Chondrocyte (in vitro differentiated cells): Measurements from ENCODE around the gene CUL7. TPM values are rescaled to one million over a fixed set of nuclear protein-coding genes. Genes with fewer than 3 reads are reported as not detected.
A peak's percentile ranks its signal among the peaks of the same experiment; 100 is the strongest.

Experiments
- DNase-seq: peaks from one replicate; pipeline ENCODE4 v3.0.0; 2021; ENCODE audit warnings: mixed read lengths, low spot score
- H3K27ac Mint-ChIP-seq: one replicate; pipeline ENCODE4 v1.8.0; 2021; ENCODE audit warnings: mild to moderate bottlenecking, moderate library complexity, mixed read lengths; ENCODE audit not compliant: unreplicated experiment
- H3K27me3 Mint-ChIP-seq: 2 replicates; pipeline ENCODE4 v1.8.0; 2021; ENCODE audit warnings: low read depth, mixed read lengths
- H3K36me3 Mint-ChIP-seq: 2 replicates; pipeline ENCODE4 v1.8.0; 2021; ENCODE audit warnings: low read depth, mixed read lengths
- H3K4me1 Mint-ChIP-seq: 2 replicates; pipeline ENCODE4 v1.8.0; 2021; ENCODE audit warnings: low read depth, mild to moderate bottlenecking, mixed read lengths
- H3K4me3 Mint-ChIP-seq: one replicate; pipeline ENCODE4 v1.8.0; 2021; ENCODE audit warnings: mild to moderate bottlenecking, moderate library complexity, mixed read lengths; ENCODE audit not compliant: unreplicated experiment
- H3K9me3 Mint-ChIP-seq: 2 replicates; pipeline ENCODE4 v1.8.0; 2021; ENCODE audit warnings: low read depth, mixed read lengths
- total RNA-seq: library from RNA; stranded (reverse); gene quantifications from 3 replicates; pipeline ENCODE4 v1.2.1, GENCODE V29; 2021
- TF ChIP-seq, protein P1 (sequence below): fragments of 200-600 bp; sonication (generic); IDR thresholded peaks from 2 replicates; pipeline ENCODE4 v1.5.0; 2021; ENCODE audit warnings: antibody characterized with exemption, mild to moderate bottlenecking, moderate library complexity

CUL7 gene
- total RNA-seq, 1 donor from 2014 or later: 54.3 TPM

DNA sequence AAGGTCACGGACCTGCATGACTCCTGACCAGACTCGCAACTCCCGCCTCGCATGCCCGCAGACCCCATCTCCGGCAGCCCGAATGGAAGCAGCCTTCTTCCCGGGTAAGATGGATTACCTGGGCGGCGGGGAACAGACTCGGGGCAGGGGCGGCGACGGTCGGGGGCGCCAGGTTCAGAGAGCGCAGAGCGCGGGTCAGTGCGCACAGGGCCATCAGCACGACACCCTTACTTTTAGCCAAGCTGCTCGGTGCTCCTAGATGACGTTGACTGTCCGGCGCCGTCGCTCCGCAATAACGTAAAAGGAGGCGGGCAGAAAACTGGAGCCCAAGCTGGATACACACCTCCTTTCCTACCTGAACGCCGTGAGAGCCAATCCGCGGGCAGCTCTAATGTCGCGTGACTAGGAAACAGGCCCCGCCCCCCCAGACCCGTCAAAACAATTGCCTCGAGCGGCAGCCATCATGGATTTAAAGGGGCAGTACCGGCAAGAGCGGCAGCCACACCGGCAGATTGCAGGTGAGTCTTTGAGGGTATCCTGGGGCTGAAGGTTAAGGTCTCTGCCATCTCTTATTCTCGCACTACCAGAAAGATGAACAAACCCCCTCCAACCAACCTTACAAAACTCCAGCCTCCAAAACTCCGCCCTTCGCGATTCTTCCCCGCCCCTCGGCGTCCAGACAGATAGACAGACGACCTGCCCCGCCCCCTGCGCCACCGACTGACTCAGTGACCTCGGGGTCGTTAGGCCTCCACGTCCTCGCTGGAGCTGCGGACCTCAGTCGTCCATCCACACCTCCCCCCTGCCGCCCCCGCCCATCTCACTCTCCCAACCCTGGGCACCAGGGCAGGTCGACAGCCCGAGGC, 5.8 kb upstream of the CUL7 start, which contains the start of the genes KLC4 and MRPL2:
Gene KLC4 (plus strand): TSS at position 464 of the 866 bp plus-strand sequence. CDS start 1,705 bp downstream, outside the sequence.
Gene MRPL2 (minus strand): TSS at position 267 of the 866 bp plus-strand sequence. CDS start 53 bp downstream, at position 214.
- Mint-ChIP-seq H3K27ac (peak within 1 kb of the TSS; percentile 90), H3K4me3 (peak within 1 kb of the TSS; percentile 87), H3K9me3 (no peaks in the 10 kb centered on the region), H3K27me3 (no peaks in the 10 kb centered on the region), H3K4me1 (peaks cover 41% of the 10 kb centered on the region), H3K36me3 (peaks cover 11% of the 10 kb centered on the region)
- no peak for DNase-seq
- TF ChIP-seq, protein P1, sequence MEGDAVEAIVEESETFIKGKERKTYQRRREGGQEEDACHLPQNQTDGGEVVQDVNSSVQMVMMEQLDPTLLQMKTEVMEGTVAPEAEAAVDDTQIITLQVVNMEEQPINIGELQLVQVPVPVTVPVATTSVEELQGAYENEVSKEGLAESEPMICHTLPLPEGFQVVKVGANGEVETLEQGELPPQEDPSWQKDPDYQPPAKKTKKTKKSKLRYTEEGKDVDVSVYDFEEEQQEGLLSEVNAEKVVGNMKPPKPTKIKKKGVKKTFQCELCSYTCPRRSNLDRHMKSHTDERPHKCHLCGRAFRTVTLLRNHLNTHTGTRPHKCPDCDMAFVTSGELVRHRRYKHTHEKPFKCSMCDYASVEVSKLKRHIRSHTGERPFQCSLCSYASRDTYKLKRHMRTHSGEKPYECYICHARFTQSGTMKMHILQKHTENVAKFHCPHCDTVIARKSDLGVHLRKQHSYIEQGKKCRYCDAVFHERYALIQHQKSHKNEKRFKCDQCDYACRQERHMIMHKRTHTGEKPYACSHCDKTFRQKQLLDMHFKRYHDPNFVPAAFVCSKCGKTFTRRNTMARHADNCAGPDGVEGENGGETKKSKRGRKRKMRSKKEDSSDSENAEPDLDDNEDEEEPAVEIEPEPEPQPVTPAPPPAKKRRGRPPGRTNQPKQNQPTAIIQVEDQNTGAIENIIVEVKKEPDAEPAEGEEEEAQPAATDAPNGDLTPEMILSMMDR: no peak

DNA sequence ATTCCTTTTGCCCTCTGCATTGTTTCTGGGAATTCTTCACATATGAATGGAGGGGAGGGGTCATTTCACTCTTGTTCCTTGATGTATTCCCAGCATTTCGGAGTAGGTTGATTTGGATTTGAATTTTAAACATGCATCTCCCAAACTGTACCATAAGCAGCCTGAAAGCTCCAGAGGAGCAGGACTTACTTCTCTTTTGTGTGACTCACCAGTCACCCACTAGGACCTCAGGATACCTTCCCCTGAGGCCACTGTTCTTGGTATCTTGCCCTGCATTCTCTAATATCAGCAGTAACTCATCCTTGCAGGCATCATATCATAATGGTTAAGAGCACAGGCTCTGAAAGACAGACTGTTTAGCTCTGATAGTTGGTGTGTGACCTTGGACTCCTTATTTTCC, 4.9 kb upstream of the CUL7 start:
- no peak for DNase-seq
- TF ChIP-seq, protein P1: no peak
- H3K27me3 Mint-ChIP-seq: no peaks in the 10 kb centered on the region
- peak overlapping the region; percentile 71 for H3K27ac Mint-ChIP-seq
- peaks cover 47% of the 10 kb centered on the region for H3K4me1 Mint-ChIP-seq
- H3K9me3 Mint-ChIP-seq: no peaks in the 10 kb centered on the region
- H3K36me3 Mint-ChIP-seq: peaks cover 8% of the 10 kb centered on the region
- H3K4me3 Mint-ChIP-seq: peak overlapping the region; percentile 87

DNA sequence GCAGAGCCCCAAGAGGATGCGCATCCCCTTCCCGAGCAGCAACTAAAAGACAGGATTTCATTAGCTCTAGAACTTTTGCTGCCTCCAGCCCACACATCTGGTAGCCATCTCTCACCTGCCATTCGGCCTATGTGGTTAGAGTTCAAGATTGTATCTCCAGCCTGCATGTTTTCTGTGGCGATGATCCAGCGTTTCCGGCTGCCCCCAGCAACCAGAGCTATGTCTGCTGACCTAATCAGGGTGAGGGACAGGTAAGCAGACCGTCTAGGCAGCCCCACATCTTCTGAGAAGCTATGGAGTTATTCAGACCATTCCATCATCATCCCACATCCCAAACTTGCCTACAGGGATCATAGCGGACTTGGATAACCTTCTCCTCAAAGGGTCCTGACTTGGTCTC, 2.3 kb upstream of the CUL7 start:
- Mint-ChIP-seq H3K9me3 (no peaks in the 10 kb centered on the region), H3K4me1 (peaks cover 60% of the 10 kb centered on the region), H3K4me3 (peak overlapping the region; percentile 9), H3K36me3 (peaks cover 11% of the 10 kb centered on the region), H3K27ac (no peak overlapping the region), H3K27me3 (no peaks in the 10 kb centered on the region)
- no peak for DNase-seq
- TF ChIP-seq, protein P1: no peak

DNA sequence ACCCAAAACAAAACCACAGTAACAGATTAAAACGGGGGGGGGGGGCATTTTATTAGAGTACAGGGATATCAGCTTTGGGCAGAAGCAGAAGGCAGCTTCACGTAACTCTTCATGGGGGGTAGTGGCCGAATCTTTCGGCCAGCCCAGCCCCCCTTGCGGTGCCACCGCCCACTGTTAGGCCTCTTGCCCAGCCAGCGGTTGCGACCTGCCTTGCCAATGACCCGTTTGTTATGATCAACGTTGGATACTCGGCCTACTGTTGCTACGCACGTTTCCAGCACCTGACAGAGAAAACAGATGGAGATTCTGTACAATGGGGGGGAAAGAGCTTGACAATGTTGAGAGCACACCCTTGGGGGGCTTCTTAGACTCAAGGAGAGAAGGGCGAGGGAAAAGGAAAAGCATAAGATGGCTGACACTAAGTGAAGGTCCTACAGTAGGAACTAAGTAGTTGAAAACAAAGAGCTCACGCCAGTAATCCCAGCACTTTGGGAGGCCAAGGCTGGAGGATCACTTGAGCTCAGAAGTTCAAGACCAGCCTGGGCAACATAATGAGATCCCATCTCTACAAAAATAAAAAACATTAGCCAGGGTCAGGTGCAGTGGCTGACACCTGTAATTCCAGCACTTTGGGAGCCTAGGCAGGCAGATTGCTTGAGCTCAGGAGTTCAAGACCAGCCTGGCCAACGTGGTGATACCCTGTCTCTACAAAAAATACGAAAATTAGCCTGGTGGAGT, 724 bp upstream of the CUL7 start:
- Mint-ChIP-seq H3K27ac (peak overlapping the region; percentile 97), H3K4me3 (peak overlapping the region; percentile 98), H3K4me1 (peaks cover 59% of the 10 kb centered on the region), H3K9me3 (no peaks in the 10 kb centered on the region), H3K36me3 (peaks cover 23% of the 10 kb centered on the region), H3K27me3 (no peaks in the 10 kb centered on the region)
- DNase-seq: no peak
- TF ChIP-seq, protein P1: no peak
